Psoas muscle (tissue), 8 donors: Measurements from ENCODE around the gene NFX1. TPM values are rescaled to one million over a fixed set of nuclear protein-coding genes. Genes with fewer than 3 reads are reported as not detected.

Source experiments
- ATAC-seq, 4 donors: fragments of 200-7000 bp; cut with Tn5 transposase; one replicate each; pipeline ENCODE4 v1.9.1; 2020; ENCODE audit warnings: moderate library complexity in 3 of 4, mild to moderate bottlenecking in 2 of 4
- DNase-seq, 2 donors: peaks; one replicate each; pipeline ENCODE4 v3.0.0-alpha.2; 2020
- H3K27ac ChIP-seq: fragments of 200-600 bp; one replicate; pipeline ENCODE4 v1.8.0; 2022
- H3K27me3 ChIP-seq, 3 donors: fragments of 200-600 bp in 1 of 3; one replicate each; pipeline versions ENCODE4 v1.6.1 to v1.8.0; 2013 to 2022; ENCODE audit warnings: low read length in 2 of 3, mild to moderate bottlenecking in 2 of 3, moderate library complexity in 1 of 3; ENCODE audit not compliant: insufficient read depth in 3 of 3
- H3K36me3 ChIP-seq, 2 donors: fragments of 200-600 bp in 1 of 2; one replicate each; pipeline versions ENCODE4 v1.6.1 to v1.8.0; 2013 to 2022; ENCODE audit warnings: low read depth in 1 of 2, mild to moderate bottlenecking in 1 of 2, moderate library complexity in 1 of 2; ENCODE audit not compliant: insufficient read depth in 1 of 2
- H3K4me1 ChIP-seq: fragments of 200-600 bp; one replicate; pipeline ENCODE4 v1.8.0; 2022
- H3K4me3 ChIP-seq: fragments of 200-600 bp; one replicate; pipeline ENCODE4 v1.8.0; 2022; ENCODE audit warnings: mild to moderate bottlenecking
- H3K9me3 ChIP-seq: fragments of 200-600 bp; one replicate; pipeline ENCODE4 v1.8.0; 2022
- WGBS, 3 donors: extraction: QIAGEN DNeasy Blood & Tissue Kit; methylation state at CpG; one replicate each; pipeline versions ENCODE4 v1.1.6 to v1.1.7; 2013; 5-methylcytosine and 5-hydroxymethylcytosine counted together
- intact Hi-C, 2 donors: fragments of 100-400 bp; cut with DNase I; formaldehyde crosslinking; loops; one replicate each; pipeline versions ENCODE4 v1.11.0 to v1.14.2; 2022
- polyA plus RNA-seq, 3 donors: library from polyadenylated mRNA; stranded (reverse); fragments of 200-250 nt; gene quantifications; one replicate each; pipeline ENCODE4 v1.2.3, GENCODE V29; 2013
- total RNA-seq, 4 donors: library from RNA; stranded (reverse); fragmentation: NEBNext Ultra II Directional in 2 of 4; extraction: Animal tissue kit (Norgen Biotek cat#: 25700) in 2 of 4; gene quantifications; one replicate each; pipeline versions ENCODE4 v1.2.1 to v1.2.4, GENCODE V29; 2021 to 2023
- TF ChIP-seq, protein P1 (sequence below): fragments of 200-600 bp; IDR thresholded peaks from one replicate; pipeline ENCODE4 v1.8.0; 2022; ENCODE audit warnings: antibody characterized with exemption
- donor health status: healthy with polysubstance abuse.
- donor health status: DM: no; HTN: no; CAD: no; lungs with moderate emphysema.
- donor health status: Bipolar disorder and iron deficiency.
- donor health status: healthy.
- donor health status: DM: yes; HTN: yes; CAD: no.
- donor health status: DM: no; HTN: no; CAD: no.
- donor health status: DM: no; HTN: no; CAD: no.
- donor health status: DM: yes; HTN: yes; CAD: no.

NFX1 gene
- total and polyA plus RNA-seq, 7 donors = 20.9 to 59.2 (median 33.8) TPM

GRCh38 chr9:33297432-33297831, 7.1 kb downstream of the NFX1 start:
- no peaks in the 10 kb centered on the region for H3K9me3 ChIP-seq
- H3K4me1 ChIP-seq = peaks cover 87% of the 10 kb centered on the region
- WGBS, 3 donors = 24 to 40% (median 28%) methylated on average over 1 of the region's 1 CpG
- no peaks in the 10 kb centered on the region for H3K27me3 ChIP-seq
- ATAC-seq (peak in 3 of 4 donors; percentile 28 to 47 (median 41)), DNase-seq (peak in 1 of 2 donors; percentile 22)
- H3K4me3 ChIP-seq = peak overlapping the region; percentile 19
- TF ChIP-seq, protein P1, sequence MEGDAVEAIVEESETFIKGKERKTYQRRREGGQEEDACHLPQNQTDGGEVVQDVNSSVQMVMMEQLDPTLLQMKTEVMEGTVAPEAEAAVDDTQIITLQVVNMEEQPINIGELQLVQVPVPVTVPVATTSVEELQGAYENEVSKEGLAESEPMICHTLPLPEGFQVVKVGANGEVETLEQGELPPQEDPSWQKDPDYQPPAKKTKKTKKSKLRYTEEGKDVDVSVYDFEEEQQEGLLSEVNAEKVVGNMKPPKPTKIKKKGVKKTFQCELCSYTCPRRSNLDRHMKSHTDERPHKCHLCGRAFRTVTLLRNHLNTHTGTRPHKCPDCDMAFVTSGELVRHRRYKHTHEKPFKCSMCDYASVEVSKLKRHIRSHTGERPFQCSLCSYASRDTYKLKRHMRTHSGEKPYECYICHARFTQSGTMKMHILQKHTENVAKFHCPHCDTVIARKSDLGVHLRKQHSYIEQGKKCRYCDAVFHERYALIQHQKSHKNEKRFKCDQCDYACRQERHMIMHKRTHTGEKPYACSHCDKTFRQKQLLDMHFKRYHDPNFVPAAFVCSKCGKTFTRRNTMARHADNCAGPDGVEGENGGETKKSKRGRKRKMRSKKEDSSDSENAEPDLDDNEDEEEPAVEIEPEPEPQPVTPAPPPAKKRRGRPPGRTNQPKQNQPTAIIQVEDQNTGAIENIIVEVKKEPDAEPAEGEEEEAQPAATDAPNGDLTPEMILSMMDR = no peak
- peaks cover 12 to 86% of the 10 kb centered on the region in 2 donors for H3K36me3 ChIP-seq
- peak overlapping the region; percentile 63 for H3K27ac ChIP-seq
- intact Hi-C loops = no loop called here

DNA sequence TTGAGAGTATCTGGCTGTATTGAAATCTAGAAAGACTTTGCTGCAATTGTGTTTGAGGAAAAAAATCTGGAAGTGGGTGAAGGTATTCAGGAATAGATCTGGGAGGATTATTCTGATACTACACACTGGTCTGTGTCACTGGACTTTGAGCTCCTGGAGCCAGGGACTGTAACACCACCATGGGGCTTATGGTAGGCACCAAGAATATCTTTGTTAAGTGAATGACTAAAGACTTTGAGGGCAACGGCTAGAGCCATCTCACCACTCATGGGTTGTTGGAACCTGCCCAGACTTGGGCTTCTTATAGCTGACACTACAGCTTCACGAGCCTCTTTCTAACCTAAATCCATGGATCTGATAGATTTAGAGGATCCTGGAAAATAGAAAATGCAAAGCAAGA, 10.2 kb downstream of the NFX1 start:
- ATAC-seq = peak; percentile 86 to 93 (median 89)
- H3K27ac ChIP-seq = peak overlapping the region; percentile 81
- intact Hi-C loops = no loop called here
- peaks cover 27 to 93% of the 10 kb centered on the region in 2 donors for H3K36me3 ChIP-seq
- no peaks in the 10 kb centered on the region for H3K9me3 ChIP-seq
- peak overlapping the region; percentile 9 for H3K4me3 ChIP-seq
- H3K27me3 ChIP-seq = no peaks in the 10 kb centered on the region
- TF ChIP-seq, protein P1 = no peak
- H3K4me1 ChIP-seq = peaks cover 59% of the 10 kb centered on the region
- 41 to 58% (median 45%) methylated on average over 2 of the region's 2 CpGs for whole genome bisulfite sequencing, 3 donors
- DNase-seq = peak in 1 of 2 donors; percentile 22

- Histone ChIP-seq H3K36me3 (peaks cover 35 to 93% of the 10 kb centered on the region in 2 donors), H3K27me3 (no peaks in the 10 kb centered on the region), H3K27ac (no peak overlapping the region), H3K4me1 (peaks cover 23% of the 10 kb centered on the region), H3K4me3 (no peak overlapping the region), H3K9me3 (no peaks in the 10 kb centered on the region)
- 96 to 98% (median 96%) methylated on average over 1 of the region's 1 CpG for WGBS, 3 donors
- TF ChIP-seq, protein P1 = no peak
- no peak for ATAC-seq
- DNase-seq = no peak
- intact Hi-C loops = no loop called here
These were observed 14.0 kb downstream of the NFX1 start for GRCh38 chr9:33304362-33304761.

DNA sequence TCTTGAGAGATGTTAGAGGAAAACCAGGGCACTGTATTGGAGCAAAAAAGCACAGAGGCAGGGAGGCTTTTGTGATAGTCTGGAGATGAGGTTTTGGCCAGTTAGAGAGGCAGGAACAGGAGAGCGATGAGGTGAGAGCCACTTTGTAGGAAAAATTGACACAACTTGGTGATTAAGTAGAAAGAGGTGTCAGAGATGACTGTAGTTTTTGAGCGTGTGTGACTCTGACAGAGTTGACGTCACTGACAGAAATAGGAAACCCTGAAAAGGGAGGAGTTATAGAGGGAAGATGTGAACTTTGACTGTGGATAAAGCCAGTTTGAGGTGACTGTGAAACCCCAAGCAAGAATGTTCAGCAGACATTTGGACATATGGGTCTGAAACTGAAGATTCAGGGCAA, 15.7 kb downstream of the NFX1 start:
- intact Hi-C loops = no loop called here
- TF ChIP-seq, protein P1 = no peak
- Histone ChIP-seq H3K27me3 (no peaks in the 10 kb centered on the region), H3K36me3 (peaks cover 33 to 100% of the 10 kb centered on the region in 2 donors), H3K4me3 (no peak overlapping the region), H3K9me3 (no peaks in the 10 kb centered on the region), H3K27ac (peak overlapping the region; percentile 65), H3K4me1 (peaks cover 8% of the 10 kb centered on the region)
- ATAC-seq (peak; percentile 64 to 75 (median 74)), DNase-seq (no peak)
- WGBS, 3 donors = 67 to 77% (median 75%) methylated on average over 3 of the region's 3 CpGs

DNA sequence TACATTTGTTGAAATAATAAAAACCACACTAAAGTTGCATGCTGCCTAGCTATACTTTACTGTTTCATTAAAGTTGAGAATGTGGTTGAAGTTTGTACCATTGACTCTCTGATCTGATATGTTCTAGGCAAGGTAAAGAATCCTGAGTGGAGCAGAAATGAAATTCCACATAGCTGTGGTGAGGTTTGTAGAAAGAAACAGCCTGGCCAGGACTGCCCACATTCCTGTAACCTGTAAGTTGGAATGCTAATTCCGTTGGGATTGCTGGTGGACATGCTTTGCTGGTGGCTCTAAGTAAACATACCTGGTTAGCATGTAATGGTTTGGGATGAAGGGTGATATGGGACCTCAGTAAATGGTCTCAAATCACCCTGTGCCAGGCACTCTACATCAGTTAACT, 16.8 kb downstream of the NFX1 start:
- TF ChIP-seq, protein P1 = no peak
- WGBS, 3 donors = 82 to 95% (median 84%) methylated on average over 1 of the region's 1 CpG
- no peak for DNase-seq

More for the DNA sequence above, 16.8 kb downstream of the NFX1 start:
- ATAC-seq = no peak
- Histone ChIP-seq H3K27ac (no peak overlapping the region), H3K36me3 (peaks cover 37 to 100% of the 10 kb centered on the region in 2 donors), H3K4me3 (no peak overlapping the region), H3K4me1 (peaks cover 3% of the 10 kb centered on the region), H3K27me3 (no peaks in the 10 kb centered on the region), H3K9me3 (no peaks in the 10 kb centered on the region)
- intact Hi-C loops = no loop called here
